Endothelial cell of umbilical vein (primary cell): ENCODE results near the gene CDC25A. TPM values are rescaled to one million over a fixed set of nuclear protein-coding genes. Genes with fewer than 3 reads are reported as not detected.

Experiments
- BruUV-seq: library from RNA; stranded (reverse); fragments of 400-500 nt; replicated peaks from 2 replicates; lab custom pipeline; 2021; lab: Mats Ljungman, UMichigan
- CTCF ChIA-PET: fragments of 300-600, 350-600 bp; sonication (Branson Sonifier 250); formaldehyde crosslinking; loops from one replicate; lab custom pipeline; 2021; ENCODE audit warnings: antibody characterized with exemption, inconsistent platforms; lab: Charles Lee
- POLR2A ChIA-PET: fragments of 300-600, 350-600 bp; sonication (Branson Sonifier 250); formaldehyde crosslinking; loops from one replicate; lab custom pipeline; 2021; ENCODE audit warnings: antibody characterized with exemption, inconsistent platforms; lab: Charles Lee
- DNase-seq: peaks from one replicate; pipeline ENCODE4 v3.0.0-alpha.2; 2011; ENCODE audit warnings: low read depth, low spot score
- FAIRE-seq: peaks from 2 replicates; lab custom pipeline; 2011; peaks lifted over from hg19 to GRCh38; lab: Jason Lieb, UNC
- H2AFZ ChIP-seq: 2 replicates; pipeline ENCODE4 v1.6.0; 2012; ENCODE audit warnings: low read depth, low read length, control low read depth, inconsistent platforms
- H3K27ac ChIP-seq: 2 replicates; pipeline ENCODE4 v1.5.1; 2011; ENCODE audit warnings: low read depth, mild to moderate bottlenecking, control low read depth, low read length, moderate library complexity; ENCODE audit not compliant: insufficient read depth
- H3K27me3 ChIP-seq, 2 experiments: 2 replicates each; pipeline versions ENCODE4 v1.6.0 to v1.6.1; 2011; ENCODE audit warnings: low read length in 2 of 2, mixed read lengths in 1 of 2; ENCODE audit not compliant: control insufficient read depth in 2 of 2, insufficient read depth in 2 of 2
- H3K36me3 ChIP-seq, 2 experiments: 2 replicates in 1 of 2; 3 replicates in 1 of 2; pipeline ENCODE4 v1.5.1; 2011; ENCODE audit warnings: low read length in 2 of 2, mild to moderate bottlenecking in 1 of 2, moderate library complexity in 1 of 2; ENCODE audit not compliant: control insufficient read depth in 2 of 2, insufficient read depth in 2 of 2; ENCODE audit errors: extremely low read depth in 1 of 2
- H3K4me1 ChIP-seq: 3 replicates; pipeline ENCODE4 v1.5.1; 2011; ENCODE audit warnings: mild to moderate bottlenecking, low read length; ENCODE audit not compliant: control insufficient read depth, insufficient read depth; ENCODE audit errors: extremely low read depth
- H3K4me2 ChIP-seq: 2 replicates; pipeline ENCODE4 v1.6.1; 2011; ENCODE audit warnings: low read length, control low read depth, mixed read lengths; ENCODE audit not compliant: insufficient read depth
- H3K4me3 ChIP-seq, 3 experiments: fragments of 200-600 bp in 1 of 3; sonication (generic), shearing (Covaris generic) in 1 of 3; replicated peaks in 1 of 3; 2 replicates each; pipeline ENCODE4 v1.5.1; 2011 to 2016; ENCODE audit warnings: control low read depth in 3 of 3, low read length in 3 of 3, mild to moderate bottlenecking in 2 of 3, inconsistent platforms in 1 of 3, low read depth in 1 of 3, moderate library complexity in 1 of 3; ENCODE audit not compliant: insufficient read depth in 1 of 3
- H3K79me2 ChIP-seq: 2 replicates; pipeline ENCODE4 v1.6.0; 2012; ENCODE audit warnings: low read length, inconsistent platforms; ENCODE audit not compliant: control insufficient read depth, insufficient read depth
- H3K9ac ChIP-seq: replicated peaks from 2 replicates; pipeline ENCODE3; 2011; ENCODE audit warnings: low read length, control low read depth; ENCODE audit not compliant: insufficient read depth; ENCODE audit errors: extremely low read depth
- H3K9me1 ChIP-seq: replicated peaks from 3 replicates; pipeline ENCODE4 v1.6.0; 2011; ENCODE audit warnings: mild to moderate bottlenecking, low read length; ENCODE audit not compliant: control insufficient read depth, insufficient read depth; ENCODE audit errors: extremely low read depth
- H3K9me3 ChIP-seq: replicated peaks from 2 replicates; pipeline ENCODE4 v1.5.1; 2012; ENCODE audit warnings: low read length, inconsistent platforms; ENCODE audit not compliant: control insufficient read depth, insufficient read depth
- H4K20me1 ChIP-seq: replicated peaks from 2 replicates; pipeline ENCODE3; 2011; ENCODE audit warnings: mild to moderate bottlenecking, low read length; ENCODE audit not compliant: control insufficient read depth, insufficient read depth; ENCODE audit errors: extremely low read depth
- EZH2 ChIP-seq: IDR thresholded peaks from 2 replicates; pipeline ENCODE4 v1.6.1; 2012; ENCODE audit warnings: borderline replicate concordance, low read depth, mild to moderate bottlenecking, moderate library complexity, low read length, inconsistent platforms; ENCODE audit not compliant: severe bottlenecking
- GATA2 ChIP-seq: IDR thresholded peaks from 2 replicates; pipeline ENCODE4 v1.7.0; 2011; ENCODE audit warnings: low read depth, mild to moderate bottlenecking, moderate library complexity, mixed read lengths, low read length; ENCODE audit not compliant: insufficient read length, insufficient read depth
- JUN ChIP-seq: IDR thresholded peaks from 2 replicates; pipeline ENCODE4 v1.6.1; 2011; ENCODE audit warnings: borderline replicate concordance, low read depth; ENCODE audit not compliant: insufficient read length, insufficient read depth
- MYC ChIP-seq: IDR thresholded peaks from one replicate; pipeline ENCODE4 v1.6.1; 2011; ENCODE audit warnings: mild to moderate bottlenecking, low read depth, low read length
- POLR2A ChIP-seq: IDR thresholded peaks from 2 replicates; pipeline ENCODE4 v1.6.1; 2012; ENCODE audit warnings: low read depth, mild to moderate bottlenecking, control low read depth, low read length
- POLR2AphosphoS5 ChIP-seq: IDR thresholded peaks from 2 replicates; pipeline ENCODE4 v1.6.1; 2012; ENCODE audit warnings: low read depth, mild to moderate bottlenecking, control low read depth, low read length, moderate library complexity; ENCODE audit not compliant: insufficient read depth
- dilution Hi-C: fragments of 300-500 bp; cut with MboI; formaldehyde crosslinking; loops from one replicate; pipeline ENCODE4 v1.15.0; 2019; ENCODE audit warnings: low sequenced_read_pairs; ENCODE audit not compliant: extremely low pct_ligation_motif_present
- intact Hi-C: fragments of 100-400 bp; cut with micrococcal nuclease; formaldehyde crosslinking; loops from one replicate; pipeline ENCODE4 v1.10.0; 2022
- polyA plus RNA-seq, 4 experiments: library from polyadenylated mRNA; depleted of rRNA in 3 of 4; stranded (reverse) in 3 of 4; unstranded in 1 of 4; fragments of >200 nt; gene quantifications; 2 replicates each; pipeline versions ENCODE4 v1.2.1 to v1.2.3, GENCODE V29; 2011 to 2012; ENCODE audit warnings: missing spikeins in 1 of 4
- total RNA-seq: library from RNA; stranded (reverse); gene quantifications from 2 replicates; pipeline ENCODE4 v1.2.3, GENCODE V29; 2021
- TF ChIP-seq, protein P1 (sequence below), 2 donors: IDR thresholded peaks; 1 replicate in 1 of 2; 2 replicates in 1 of 2; pipeline ENCODE4 v1.5.1; 2011; ENCODE audit warnings: low read length in 2 of 2, mild to moderate bottlenecking in 2 of 2, moderate library complexity in 2 of 2, control low read depth in 1 of 2, inconsistent platforms in 1 of 2, low read depth in 1 of 2; ENCODE audit not compliant: insufficient read depth in 1 of 2; ENCODE audit errors: extremely low read depth in 1 of 2

CDC25A gene
- total and polyA plus RNA-seq, 2 donors (not counting 3 experiments of a cell fraction or from before 2014, with no cell fraction given), result 5.5 to 18.4 TPM

DNA sequence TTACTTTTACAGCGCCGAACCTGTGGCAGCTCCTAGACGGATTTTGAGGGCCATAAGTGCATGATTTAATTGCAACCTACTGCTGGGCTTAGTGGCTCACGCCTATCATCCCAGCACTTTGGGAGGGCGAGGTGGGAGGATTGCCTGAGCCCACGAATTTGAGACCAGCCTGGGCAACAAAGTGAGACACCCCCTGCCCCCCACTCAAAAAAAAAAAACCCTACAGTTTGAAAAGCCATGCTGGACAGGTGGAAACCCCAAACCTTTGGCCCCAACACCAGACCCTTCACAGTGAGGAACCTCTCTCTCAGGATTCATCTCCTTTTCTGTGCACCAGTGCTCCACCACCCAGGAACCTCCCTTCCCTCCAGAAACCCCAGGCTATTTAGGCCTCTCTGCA lies 1.1 kb upstream of the CDC25A start:
- ChIA-PET POLR2A (no interaction called here), CTCF (interaction anchor here (1.1 to 3.0 kb wide), 2 partner anchors 211 to 247 kb away, joined by 3 to 30 read pairs; no protein-coding TSS in a partner anchor)
- TF ChIP-seq GATA2 (no peak), POLR2A (no peak), JUN (no peak), MYC (no peak), POLR2AphosphoS5 (no peak), EZH2 (no peak)
- TF ChIP-seq, protein P1, sequence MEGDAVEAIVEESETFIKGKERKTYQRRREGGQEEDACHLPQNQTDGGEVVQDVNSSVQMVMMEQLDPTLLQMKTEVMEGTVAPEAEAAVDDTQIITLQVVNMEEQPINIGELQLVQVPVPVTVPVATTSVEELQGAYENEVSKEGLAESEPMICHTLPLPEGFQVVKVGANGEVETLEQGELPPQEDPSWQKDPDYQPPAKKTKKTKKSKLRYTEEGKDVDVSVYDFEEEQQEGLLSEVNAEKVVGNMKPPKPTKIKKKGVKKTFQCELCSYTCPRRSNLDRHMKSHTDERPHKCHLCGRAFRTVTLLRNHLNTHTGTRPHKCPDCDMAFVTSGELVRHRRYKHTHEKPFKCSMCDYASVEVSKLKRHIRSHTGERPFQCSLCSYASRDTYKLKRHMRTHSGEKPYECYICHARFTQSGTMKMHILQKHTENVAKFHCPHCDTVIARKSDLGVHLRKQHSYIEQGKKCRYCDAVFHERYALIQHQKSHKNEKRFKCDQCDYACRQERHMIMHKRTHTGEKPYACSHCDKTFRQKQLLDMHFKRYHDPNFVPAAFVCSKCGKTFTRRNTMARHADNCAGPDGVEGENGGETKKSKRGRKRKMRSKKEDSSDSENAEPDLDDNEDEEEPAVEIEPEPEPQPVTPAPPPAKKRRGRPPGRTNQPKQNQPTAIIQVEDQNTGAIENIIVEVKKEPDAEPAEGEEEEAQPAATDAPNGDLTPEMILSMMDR (IDR thresholded peaks at IDR 0.05; ENCODE audit: extremely low read depth in 1 of 2, insufficient read depth in 1 of 2, low read depth in 1 of 2, low read length in 2 of 2), result no peak
- Histone ChIP-seq H2AFZ (peak overlapping the region; percentile 81), H3K9me3 (no peaks in the 10 kb centered on the region), H3K4me3 (no peak overlapping the region), H3K9ac (no peak overlapping the region), H3K4me2 (no peak overlapping the region), H3K79me2 (peaks cover 33% of the 10 kb centered on the region), H3K27me3 (peaks cover 0 to 2% of the 10 kb centered on the region in 2 experiments), H3K27ac (no peak overlapping the region), H3K9me1 (no peaks in the 10 kb centered on the region), H3K4me1 (peaks cover 5% of the 10 kb centered on the region), H4K20me1 (no peaks in the 10 kb centered on the region), H3K36me3 (peaks cover 2 to 7% of the 10 kb centered on the region in 2 experiments)
- no TSS peak for BruUV-seq
- no peak for FAIRE-seq
- intact Hi-C loops (no loop called here), dilution Hi-C loops (no loop called here)
- DNase-seq, result no peak
